Activated naive CD4-positive, alpha-beta T cell treated with Interleukin-2 at 50 U/mL for 16 hours (primary cell): Measurements from ENCODE around the gene DDX47.

Source experiments
- DNase-seq: peaks from one replicate; pipeline ENCODE4 v3.0.0-alpha.2; 2020

DDX47 gene

DNA sequence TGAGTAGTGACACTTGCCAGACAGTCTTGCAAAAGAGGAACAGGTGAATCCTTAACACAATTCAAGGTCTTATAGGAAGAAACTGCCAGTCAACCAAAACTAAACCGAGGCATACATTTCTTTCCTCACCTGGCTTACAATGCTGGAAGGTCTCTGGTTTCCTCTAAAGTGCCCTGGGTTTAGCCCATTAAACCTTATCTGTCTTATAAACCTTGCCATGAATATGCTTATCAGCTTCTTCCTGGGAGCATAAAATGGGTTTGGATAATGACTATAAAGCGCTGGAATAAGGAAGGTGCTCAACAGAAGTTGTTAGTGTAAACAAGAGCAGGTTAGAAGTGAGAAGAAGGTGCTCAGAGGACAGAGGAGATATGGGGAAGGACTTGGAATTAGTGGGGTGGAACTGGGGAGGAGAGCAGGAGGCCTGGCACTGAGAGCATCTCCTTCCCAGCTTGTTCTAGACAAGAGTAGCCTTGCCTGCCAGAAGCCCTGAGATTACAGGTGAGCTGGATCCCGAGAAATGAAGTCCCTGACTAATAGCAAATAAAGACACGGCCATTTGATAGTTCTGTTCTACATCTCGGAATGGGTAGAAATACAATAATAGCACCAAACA lies 64.1 kb downstream of the DDX47 start:
- DNase-seq: no peak

DNA sequence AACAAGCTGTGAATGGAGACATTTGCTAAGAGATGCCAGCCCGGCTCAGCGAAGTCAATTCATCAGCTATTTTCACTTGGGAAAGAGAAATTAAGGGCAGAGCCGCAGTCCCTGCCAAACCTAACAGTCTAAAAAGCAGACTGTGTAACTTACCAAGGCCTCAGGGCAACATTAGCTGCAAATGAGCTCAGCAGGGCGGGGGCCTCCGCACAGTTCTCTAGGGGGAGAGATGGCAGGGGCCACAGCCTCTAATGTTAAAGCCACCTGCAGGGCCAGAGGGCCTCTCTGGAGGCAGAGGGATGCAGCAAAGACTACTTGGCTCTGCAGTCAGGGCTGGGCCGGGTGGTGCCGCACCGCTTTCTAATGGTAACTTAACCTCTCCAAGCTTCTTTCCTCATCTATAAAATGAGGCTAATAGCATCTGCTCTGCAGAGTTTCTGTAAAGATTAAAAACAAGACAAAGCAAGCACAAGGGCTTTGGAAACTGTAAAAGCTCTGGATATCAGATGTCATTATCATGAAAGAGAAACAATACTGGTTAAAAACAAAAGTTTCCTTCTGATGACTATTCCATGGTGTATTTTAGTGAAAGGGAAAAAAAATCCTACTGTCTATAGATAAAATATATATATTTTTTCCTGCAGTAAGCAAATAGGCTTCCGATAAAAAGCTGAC lies 64.8 kb downstream of the DDX47 start:
- no peak for DNase-seq
